ENCODE results near the gene ABTB2.

DNA sequence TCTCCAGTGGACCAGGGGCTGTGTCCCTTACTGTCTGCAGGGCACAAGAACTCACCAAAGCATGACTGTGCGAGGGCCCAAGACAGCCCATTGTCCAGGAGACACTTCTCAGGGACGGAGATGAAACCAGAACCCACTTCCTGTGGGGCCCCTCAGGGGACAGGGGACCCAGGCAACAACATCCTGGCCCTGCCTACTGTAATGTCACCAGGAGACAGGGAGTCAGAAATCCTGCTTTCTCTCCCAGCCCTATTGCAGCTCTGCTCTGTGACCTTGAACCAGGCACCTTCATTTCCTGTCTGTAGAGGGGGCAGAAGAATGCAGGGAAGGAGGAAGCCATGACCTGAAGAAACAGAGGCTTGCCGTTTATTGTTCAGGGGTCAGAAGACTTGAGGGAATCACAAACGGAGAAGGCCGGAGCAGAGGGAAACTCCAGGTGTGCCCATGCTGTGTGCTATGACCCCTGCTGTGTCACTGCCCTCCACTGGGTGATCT lies 154.4 kb downstream of the ABTB2 start:
- TF ChIP-seq EZH2 (IDR thresholded peaks at IDR 0.05; ENCODE audit: insufficient read depth, poor library complexity, severe bottlenecking) (no peak), EZH2phosphoT487 (IDR thresholded peaks at IDR 0.05; ENCODE audit: insufficient read depth, low read depth) (no peak)

Measured in GM23248 (cell line).